H1 (cell line): ENCODE data around the gene CNR1. TPM values are rescaled to one million over a fixed set of nuclear protein-coding genes. Genes with fewer than 3 reads are reported as not detected.

Experiments used
- CEBPB ChIP-seq: IDR thresholded peaks from 2 replicates; pipeline ENCODE4 v1.6.1; 2012; ENCODE audit warnings: low read depth, low read length
- CHD2 ChIP-seq: IDR thresholded peaks from 2 replicates; pipeline ENCODE4 v1.6.1; 2012; ENCODE audit warnings: low read length, improper control_type of control experiment
- CHD7 ChIP-seq: fragments of 300-600 bp; sonication (generic); IDR thresholded peaks from 2 replicates; pipeline ENCODE4 v1.7.1; 2012; ENCODE audit warnings: low read length, moderate library complexity, mild to moderate bottlenecking, inconsistent platforms; ENCODE audit not compliant: insufficient replicate concordance
- CREB1 ChIP-seq: IDR thresholded peaks from 2 replicates; pipeline ENCODE4 v1.6.1; 2012; ENCODE audit warnings: inconsistent platforms
- JUN ChIP-seq: IDR thresholded peaks from 2 replicates; pipeline ENCODE4 v1.6.1; 2011; ENCODE audit warnings: low read depth, mild to moderate bottlenecking, improper control_type of control experiment, low read length
- POLR2A ChIP-seq, 2 experiments: IDR thresholded peaks; 1 replicate in 1 of 2; 2 replicates in 1 of 2; pipeline ENCODE4 v1.6.1; 2011; ENCODE audit warnings: low read depth in 2 of 2, low read length in 2 of 2, mild to moderate bottlenecking in 2 of 2; ENCODE audit errors: control extremely low read depth in 1 of 2
- RAD21 ChIP-seq, 2 experiments: IDR thresholded peaks in 1 of 2; conservative IDR thresholded peaks in 1 of 2; 2 replicates each; pipeline ENCODE4 v1.6.1; 2011; ENCODE audit warnings: low read depth in 2 of 2, low read length in 2 of 2, improper control_type of control experiment in 1 of 2, inconsistent platforms in 1 of 2, mild to moderate bottlenecking in 1 of 2, moderate library complexity in 1 of 2
- RBBP5 ChIP-seq: IDR thresholded peaks from 2 replicates; pipeline ENCODE4 v1.7.1; 2012; ENCODE audit warnings: low read depth, mild to moderate bottlenecking, inconsistent platforms, low read length, moderate library complexity, borderline replicate concordance
- TEAD4 ChIP-seq: IDR thresholded peaks from 2 replicates; pipeline ENCODE4 v1.6.1; 2012; ENCODE audit warnings: low read depth, low read length, inconsistent platforms, mixed read lengths
- USF2 ChIP-seq: IDR thresholded peaks from 2 replicates; pipeline ENCODE4 v1.6.1; 2011; ENCODE audit warnings: low read length, improper control_type of control experiment
- ZNF274 ChIP-seq: IDR thresholded peaks from 2 replicates; pipeline ENCODE4 v1.7.0; 2012; ENCODE audit warnings: low read length, borderline replicate concordance; ENCODE audit errors: extremely low read depth
- polyA plus RNA-seq, 7 experiments: library from polyadenylated mRNA; depleted of rRNA in 3 of 7; stranded (reverse) in 5 of 7; unstranded in 2 of 7; fragments of >200 nt in 5 of 7; fragments of 200-250 nt in 2 of 7; gene quantifications; 1 replicate in 5 of 7; 2 replicates in 1 of 7; 4 replicates in 1 of 7; pipeline versions ENCODE4 v1.2.1 to v1.2.3, GENCODE V29; 2011 to 2013; ENCODE audit warnings: missing spikeins in 2 of 7, mixed read lengths in 2 of 7
- total RNA-seq: library from RNA; stranded (reverse); fragmentation: NEBNext Ultra II Directional; extraction: Animal tissue kit (Norgen Biotek cat#: 25700); gene quantifications from 2 replicates; pipeline ENCODE4 v1.2.1, GENCODE V29; 2021

The CNR1 gene
- total and polyA plus RNA-seq, 2 of the 8 experiments (the other 6 are each of a cell fraction or from before 2014, with no cell fraction given) = 0.83 to 3.1 TPM

- TF ChIP-seq CHD7 (no peak), RBBP5 (no peak), RAD21 (IDR thresholded peaks at IDR 0.05 in 1 of 2, conservative IDR thresholded peaks at IDR 0.05 in 1 of 2; ENCODE audit: low read depth in 2 of 2, low read length in 2 of 2) (no peak), CHD2 (no peak), USF2 (no peak), ZNF274 (no peak), CEBPB (no peak), JUN (no peak), TEAD4 (no peak), CREB1 (no peak), POLR2A (IDR thresholded peaks at IDR 0.05; ENCODE audit: control extremely low read depth in 1 of 2, low read depth in 2 of 2, low read length in 2 of 2) (no peak)
- TF ChIP-seq, all 59 proteins: peak for 0
These were observed 11.9 kb upstream of the CNR1 start (continued) for GRCh38 chr6:88177961-88178464.
